ENCODE data around the gene MED12L. TPM values are rescaled to one million over a fixed set of nuclear protein-coding genes. Genes with fewer than 3 reads are reported as not detected.

MED12L gene
- total and polyA plus RNA-seq, 7 donors, result 0.01 to 2.6 (median 0.17) TPM

DNA sequence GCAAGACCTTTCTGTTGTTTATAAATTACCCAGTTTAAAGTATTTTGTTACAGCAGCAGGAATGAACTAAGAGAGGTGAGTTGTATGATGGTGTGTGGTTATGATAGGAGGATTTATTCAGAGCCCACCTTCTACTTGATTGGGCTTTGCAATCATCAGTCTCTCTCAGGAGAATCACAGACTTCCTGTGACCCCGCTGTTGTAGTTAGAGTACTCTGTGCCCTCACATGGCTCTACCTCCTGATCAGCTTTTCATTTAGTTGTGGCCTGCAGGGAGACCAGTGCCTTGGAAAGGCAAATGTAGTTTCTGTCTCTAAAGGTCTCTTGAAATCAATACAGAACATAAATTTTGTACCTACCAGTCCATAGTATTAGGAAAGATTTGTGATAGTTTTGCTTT is 200.5 kb downstream of the MED12L start:
- intact Hi-C loops (cut with DNase I), result no loop called here
- H3K9me3 ChIP-seq, result no peaks in the 10 kb centered on the region
- H3K36me3 ChIP-seq (ENCODE audit: insufficient read depth in 1 of 2, low read depth in 1 of 2), result no peaks in the 10 kb centered on the region
- TF ChIP-seq, protein P1, sequence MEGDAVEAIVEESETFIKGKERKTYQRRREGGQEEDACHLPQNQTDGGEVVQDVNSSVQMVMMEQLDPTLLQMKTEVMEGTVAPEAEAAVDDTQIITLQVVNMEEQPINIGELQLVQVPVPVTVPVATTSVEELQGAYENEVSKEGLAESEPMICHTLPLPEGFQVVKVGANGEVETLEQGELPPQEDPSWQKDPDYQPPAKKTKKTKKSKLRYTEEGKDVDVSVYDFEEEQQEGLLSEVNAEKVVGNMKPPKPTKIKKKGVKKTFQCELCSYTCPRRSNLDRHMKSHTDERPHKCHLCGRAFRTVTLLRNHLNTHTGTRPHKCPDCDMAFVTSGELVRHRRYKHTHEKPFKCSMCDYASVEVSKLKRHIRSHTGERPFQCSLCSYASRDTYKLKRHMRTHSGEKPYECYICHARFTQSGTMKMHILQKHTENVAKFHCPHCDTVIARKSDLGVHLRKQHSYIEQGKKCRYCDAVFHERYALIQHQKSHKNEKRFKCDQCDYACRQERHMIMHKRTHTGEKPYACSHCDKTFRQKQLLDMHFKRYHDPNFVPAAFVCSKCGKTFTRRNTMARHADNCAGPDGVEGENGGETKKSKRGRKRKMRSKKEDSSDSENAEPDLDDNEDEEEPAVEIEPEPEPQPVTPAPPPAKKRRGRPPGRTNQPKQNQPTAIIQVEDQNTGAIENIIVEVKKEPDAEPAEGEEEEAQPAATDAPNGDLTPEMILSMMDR (IDR thresholded peaks at IDR 0.05), result no peak
- no peak for ATAC-seq
- no peak for DNase-seq
- no peak overlapping the region for H3K27ac ChIP-seq
- H3K27me3 ChIP-seq (ENCODE audit: insufficient read depth in 3 of 3, low read length in 2 of 3), result no peaks in the 10 kb centered on the region
- 52 to 88% (median 62%) methylated on average over 1 of the region's 1 CpG for WGBS, 3 donors
- H3K4me1 ChIP-seq, result no peaks in the 10 kb centered on the region
- H3K4me3 ChIP-seq, result no peak overlapping the region

DNA sequence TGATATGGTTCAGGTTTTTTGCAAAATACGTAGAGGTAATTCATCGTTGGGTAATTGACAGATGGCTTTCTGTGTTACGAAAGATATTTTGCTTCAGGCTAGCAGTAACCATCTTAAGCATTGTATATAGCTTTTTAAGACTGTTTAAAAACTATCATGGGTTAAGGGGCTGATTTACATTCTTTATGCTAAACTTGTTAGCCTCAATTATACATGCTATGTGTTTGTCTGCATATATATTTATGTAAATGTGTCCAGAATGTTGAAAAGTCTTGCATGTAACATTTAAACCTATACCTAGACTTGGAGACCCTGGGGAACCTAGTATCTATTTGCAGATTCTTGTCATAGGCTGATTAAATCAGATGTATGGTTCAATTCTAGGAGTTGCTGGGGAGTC is 204.0 kb downstream of the MED12L start:
- Histone ChIP-seq H3K4me3 (no peak overlapping the region), H3K9me3 (no peaks in the 10 kb centered on the region), H3K36me3 (ENCODE audit: insufficient read depth in 1 of 2, low read depth in 1 of 2) (no peaks in the 10 kb centered on the region), H3K27ac (no peak overlapping the region), H3K27me3 (ENCODE audit: insufficient read depth in 3 of 3, low read length in 2 of 3) (no peaks in the 10 kb centered on the region), H3K4me1 (no peaks in the 10 kb centered on the region)
- intact Hi-C loops (cut with DNase I), result no loop called here
- 48 to 55% (median 55%) methylated on average over 3 of the region's 3 CpGs for WGBS, 3 donors
- TF ChIP-seq, protein P1 (IDR thresholded peaks at IDR 0.05), result no peak
- no peak for ATAC-seq
- no peak for DNase-seq

DNA sequence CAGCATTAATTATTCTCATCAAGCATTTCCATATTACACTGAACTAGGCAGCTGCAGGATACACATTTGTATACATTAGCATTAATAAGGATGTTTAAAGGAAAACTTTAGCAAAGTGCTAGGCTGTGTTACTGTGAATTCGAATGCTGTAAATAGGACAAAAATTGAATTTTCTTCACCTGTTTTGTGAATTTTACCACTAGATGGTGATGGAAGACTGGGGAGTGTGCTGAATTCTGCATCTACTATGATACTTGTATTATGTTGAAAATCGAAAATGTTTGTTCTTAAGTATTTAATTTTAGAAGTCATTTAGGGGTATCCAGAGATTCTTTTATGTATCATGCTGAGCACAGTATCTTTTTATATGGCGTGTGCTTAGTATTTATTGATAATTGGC is 205.2 kb downstream of the MED12L start:
- no peaks in the 10 kb centered on the region for H3K36me3 ChIP-seq (ENCODE audit: insufficient read depth in 1 of 2, low read depth in 1 of 2)
- no peak overlapping the region for H3K27ac ChIP-seq
- no peaks in the 10 kb centered on the region for H3K4me1 ChIP-seq
- no peaks in the 10 kb centered on the region for H3K9me3 ChIP-seq
- H3K27me3 ChIP-seq (ENCODE audit: insufficient read depth in 3 of 3, low read length in 2 of 3), result no peaks in the 10 kb centered on the region
- TF ChIP-seq, protein P1 (IDR thresholded peaks at IDR 0.05), result peak; percentile 22
- no peak for ATAC-seq
- intact Hi-C loops (cut with DNase I), result no loop called here
- 70 to 78% (median 73%) methylated on average over 3 of the region's 3 CpGs for WGBS, 3 donors
- no peak overlapping the region for H3K4me3 ChIP-seq
- DNase-seq, result no peak

DNA sequence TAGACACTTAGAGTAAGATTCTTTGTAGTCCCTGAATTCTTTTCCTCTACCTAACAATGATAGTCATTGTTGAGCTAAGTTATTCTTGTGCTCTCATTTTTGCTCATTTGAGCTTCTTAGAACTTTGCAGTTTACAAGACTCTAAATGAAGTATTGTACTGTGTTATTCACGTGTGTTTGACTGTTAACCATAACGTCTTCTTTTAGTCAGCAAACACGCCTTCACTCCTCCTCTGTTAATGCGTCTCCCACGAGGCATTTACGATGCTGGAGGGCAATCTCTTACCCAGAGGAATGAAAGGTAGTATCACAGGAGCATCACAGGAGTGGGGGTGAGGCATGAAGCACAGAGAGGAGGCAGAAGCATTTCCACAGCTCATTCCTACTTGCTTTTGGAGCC is 207.7 kb downstream of the MED12L start:
- Histone ChIP-seq H3K4me1 (no peaks in the 10 kb centered on the region), H3K4me3 (no peak overlapping the region), H3K27ac (no peak overlapping the region), H3K27me3 (ENCODE audit: insufficient read depth in 3 of 3, low read length in 2 of 3) (no peaks in the 10 kb centered on the region), H3K36me3 (ENCODE audit: insufficient read depth in 1 of 2, low read depth in 1 of 2) (no peaks in the 10 kb centered on the region), H3K9me3 (no peaks in the 10 kb centered on the region)
- ATAC-seq (no peak), DNase-seq (no peak)
- TF ChIP-seq, protein P1 (IDR thresholded peaks at IDR 0.05), result no peak
- intact Hi-C loops (cut with DNase I), result no loop called here
- WGBS, 3 donors, result 56 to 61% (median 60%) methylated on average over 6 of the region's 6 CpGs

DNA sequence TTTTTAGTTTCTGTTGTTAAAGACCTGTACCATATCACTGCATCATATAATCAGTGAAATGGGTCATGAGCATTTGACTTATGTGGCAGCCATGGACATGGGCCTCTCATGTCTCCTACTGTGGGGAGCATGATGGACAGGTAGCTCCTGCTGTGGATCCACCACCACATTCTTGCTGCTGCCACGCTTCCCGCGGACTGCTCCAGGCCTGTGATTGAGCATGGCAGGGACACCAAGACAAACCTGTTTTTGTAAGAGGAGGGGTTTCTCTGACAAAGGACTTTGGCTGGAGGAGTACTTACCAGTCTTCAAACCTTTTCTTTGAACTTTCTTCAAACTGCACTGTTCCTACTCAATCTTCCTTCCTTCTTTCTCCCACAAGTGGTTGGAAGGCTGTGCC is 210.8 kb downstream of the MED12L start:
- no peaks in the 10 kb centered on the region for H3K9me3 ChIP-seq
- H3K4me3 ChIP-seq, result no peak overlapping the region
- H3K4me1 ChIP-seq, result no peaks in the 10 kb centered on the region
- H3K27me3 ChIP-seq (ENCODE audit: insufficient read depth in 3 of 3, low read length in 2 of 3), result no peaks in the 10 kb centered on the region
- ATAC-seq (no peak), DNase-seq (no peak)
- intact Hi-C loops (cut with DNase I), result no loop called here
- H3K36me3 ChIP-seq (ENCODE audit: insufficient read depth in 1 of 2, low read depth in 1 of 2), result no peaks in the 10 kb centered on the region
- WGBS, 3 donors, result 79 to 86% (median 80%) methylated on average over 3 of the region's 3 CpGs
- TF ChIP-seq, protein P1 (IDR thresholded peaks at IDR 0.05), result no peak
- no peak overlapping the region for H3K27ac ChIP-seq
